ENCODE results near the gene CYCS. TPM values are rescaled to one million over a fixed set of nuclear protein-coding genes. Genes with fewer than 3 reads are reported as not detected.

Gene CYCS
- total RNA-seq: 19.8 and 19.9 TPM in 2 replicates

DNA sequence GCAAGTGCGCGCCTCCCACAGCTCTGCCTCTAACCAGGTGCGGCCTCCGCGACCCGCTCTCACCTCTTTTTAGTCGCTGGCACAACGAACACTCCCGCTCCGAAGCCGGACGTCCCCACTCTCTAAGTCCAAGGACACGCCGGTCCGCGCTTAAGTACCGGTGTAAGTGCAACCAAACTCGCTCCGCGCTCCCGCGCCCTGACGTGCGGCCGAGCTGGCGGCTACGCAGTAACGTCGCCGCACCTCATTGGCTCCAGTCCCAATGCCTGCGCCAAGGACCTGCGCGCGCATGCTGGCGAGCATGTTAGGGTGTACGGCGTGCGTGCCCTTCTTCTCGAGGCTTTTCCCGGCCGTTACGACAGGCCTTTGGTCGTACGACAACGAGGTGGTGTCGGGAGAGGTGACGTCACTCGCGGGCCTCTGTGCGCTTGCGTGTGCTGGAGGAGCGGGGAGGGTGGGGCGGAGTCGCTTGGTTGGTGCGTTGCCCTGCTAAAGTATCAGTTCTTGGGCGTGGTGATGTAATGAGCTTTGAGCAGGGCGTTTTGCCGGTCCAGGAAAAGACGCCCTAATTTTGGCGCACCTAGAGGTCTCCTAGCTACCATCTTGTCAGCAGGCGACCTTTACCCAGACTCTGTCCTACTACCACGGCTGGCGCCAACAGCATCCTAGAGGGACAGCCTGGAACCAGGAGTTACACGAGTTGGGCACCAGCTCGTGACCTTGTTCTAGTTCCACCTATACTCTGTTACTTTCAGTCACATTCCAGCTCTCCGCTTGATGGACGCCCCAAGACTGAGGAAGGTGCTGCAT is at the start of gene CYCS:
Gene CYCS, minus strand, starts transcription at position 124 of the 810 bp plus-strand sequence. CDS start 1,141 bp downstream, outside the sequence.

Other genes starting within 250 kb of the CYCS start
- gene OSBPL3, start 145.1 kb downstream of the CYCS start, total RNA-seq: 3.0 and 3.1 TPM in 2 replicates
- not detected in 2 replicates for gene NPVF, start 103.2 kb upstream of the CYCS start, total RNA-seq